Measurements from ENCODE around the gene PDF. TPM values are rescaled to one million over a fixed set of nuclear protein-coding genes. Genes with fewer than 3 reads are reported as not detected.

The PDF gene
- total and polyA plus RNA-seq, 2 of the 13 experiments (the other 11 are each of a cell fraction or from before 2014, with no cell fraction given): 12.4 to 48.8 TPM

DNA sequence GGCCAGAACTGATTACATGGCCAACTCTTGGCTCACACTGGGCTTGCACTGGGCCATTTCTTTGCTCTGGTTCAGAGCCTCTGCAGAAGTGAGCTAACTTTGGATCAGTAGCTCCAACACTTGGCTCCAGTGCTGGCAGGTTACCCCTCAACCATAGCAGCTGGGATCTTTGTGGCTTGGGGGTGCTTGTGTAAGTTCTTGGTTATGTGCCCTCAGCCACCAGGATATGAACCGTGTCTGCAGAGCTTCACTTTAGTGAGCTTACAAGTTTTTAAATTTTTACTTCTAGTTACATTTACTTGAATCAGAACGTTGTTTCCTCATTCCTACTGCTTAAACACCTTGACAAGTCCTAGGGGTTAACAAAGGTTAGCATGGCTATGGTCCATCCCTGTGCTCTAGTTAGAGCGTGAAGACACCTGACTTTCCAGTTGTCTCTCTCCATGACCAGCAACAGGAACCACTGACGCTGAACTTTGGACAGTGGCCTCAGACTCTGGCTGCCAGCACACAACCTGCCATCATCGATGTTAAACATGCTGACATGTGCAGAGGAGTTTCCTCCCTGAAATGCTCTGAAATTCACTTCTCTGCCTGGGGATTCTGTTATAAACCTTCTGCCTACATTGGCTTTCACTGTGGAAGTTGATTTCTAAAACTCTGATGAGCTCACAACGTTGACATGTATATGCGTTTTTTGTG is 4.1 kb downstream of the PDF start (continued):
- TF ChIP-seq MTF2 (CRISPR knock-in tag; IDR thresholded peaks at IDR 0.05; ENCODE audit: borderline replicate concordance): no peak
- TF ChIP-seq ARID5B (CRISPR knock-in tag; IDR thresholded peaks at IDR 0.05): peak; percentile 83
- TF ChIP-seq, protein P1, sequence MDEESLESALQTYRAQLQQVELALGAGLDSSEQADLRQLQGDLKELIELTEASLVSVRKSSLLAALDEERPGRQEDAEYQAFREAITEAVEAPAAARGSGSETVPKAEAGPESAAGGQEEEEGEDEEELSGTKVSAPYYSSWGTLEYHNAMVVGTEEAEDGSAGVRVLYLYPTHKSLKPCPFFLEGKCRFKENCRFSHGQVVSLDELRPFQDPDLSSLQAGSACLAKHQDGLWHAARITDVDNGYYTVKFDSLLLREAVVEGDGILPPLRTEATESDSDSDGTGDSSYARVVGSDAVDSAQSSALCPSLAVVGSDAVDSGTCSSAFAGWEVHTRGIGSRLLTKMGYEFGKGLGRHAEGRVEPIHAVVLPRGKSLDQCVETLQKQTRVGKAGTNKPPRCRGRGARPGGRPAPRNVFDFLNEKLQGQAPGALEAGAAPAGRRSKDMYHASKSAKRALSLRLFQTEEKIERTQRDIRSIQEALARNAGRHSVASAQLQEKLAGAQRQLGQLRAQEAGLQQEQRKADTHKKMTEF (CRISPR knock-in tag; IDR thresholded peaks at IDR 0.05): peak; percentile 59
- peak; percentile 45 for TF ChIP-seq ZNF781 (CRISPR knock-in tag; IDR thresholded peaks at IDR 0.05; ENCODE audit: borderline replicate concordance, not compliant biosample characterization)
- TF ChIP-seq ZNF564 (CRISPR knock-in tag; IDR thresholded peaks at IDR 0.05): no peak
- no peak for TF ChIP-seq HNRNPL (IDR thresholded peaks at IDR 0.05; ENCODE audit: low read depth, low read length)
- no peak for TF ChIP-seq ZNF3 (CRISPR knock-in tag; IDR thresholded peaks at IDR 0.05)
- TF ChIP-seq TFDP2 (CRISPR knock-in tag; IDR thresholded peaks at IDR 0.05): peak; percentile 71
- TF ChIP-seq MXD4 (CRISPR knock-in tag; IDR thresholded peaks at IDR 0.05): peak; percentile 69; the same call in 1 of the 2 replicates
- TF ChIP-seq YEATS2 (CRISPR knock-in tag; IDR thresholded peaks at IDR 0.05; ENCODE audit: borderline replicate concordance): peak; percentile 78; the same call in 1 of the 2 replicates
- no peak for TF ChIP-seq ZNF382 (CRISPR knock-in tag; IDR thresholded peaks at IDR 0.05; ENCODE audit: borderline replicate concordance)
- TF ChIP-seq DNMT1 (CRISPR knock-in tag; IDR thresholded peaks at IDR 0.05): no peak
- TF ChIP-seq, protein P2, sequence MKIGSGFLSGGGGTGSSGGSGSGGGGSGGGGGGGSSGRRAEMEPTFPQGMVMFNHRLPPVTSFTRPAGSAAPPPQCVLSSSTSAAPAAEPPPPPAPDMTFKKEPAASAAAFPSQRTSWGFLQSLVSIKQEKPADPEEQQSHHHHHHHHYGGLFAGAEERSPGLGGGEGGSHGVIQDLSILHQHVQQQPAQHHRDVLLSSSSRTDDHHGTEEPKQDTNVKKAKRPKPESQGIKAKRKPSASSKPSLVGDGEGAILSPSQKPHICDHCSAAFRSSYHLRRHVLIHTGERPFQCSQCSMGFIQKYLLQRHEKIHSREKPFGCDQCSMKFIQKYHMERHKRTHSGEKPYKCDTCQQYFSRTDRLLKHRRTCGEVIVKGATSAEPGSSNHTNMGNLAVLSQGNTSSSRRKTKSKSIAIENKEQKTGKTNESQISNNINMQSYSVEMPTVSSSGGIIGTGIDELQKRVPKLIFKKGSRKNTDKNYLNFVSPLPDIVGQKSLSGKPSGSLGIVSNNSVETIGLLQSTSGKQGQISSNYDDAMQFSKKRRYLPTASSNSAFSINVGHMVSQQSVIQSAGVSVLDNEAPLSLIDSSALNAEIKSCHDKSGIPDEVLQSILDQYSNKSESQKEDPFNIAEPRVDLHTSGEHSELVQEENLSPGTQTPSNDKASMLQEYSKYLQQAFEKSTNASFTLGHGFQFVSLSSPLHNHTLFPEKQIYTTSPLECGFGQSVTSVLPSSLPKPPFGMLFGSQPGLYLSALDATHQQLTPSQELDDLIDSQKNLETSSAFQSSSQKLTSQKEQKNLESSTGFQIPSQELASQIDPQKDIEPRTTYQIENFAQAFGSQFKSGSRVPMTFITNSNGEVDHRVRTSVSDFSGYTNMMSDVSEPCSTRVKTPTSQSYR (CRISPR knock-in tag; IDR thresholded peaks at IDR 0.05; ENCODE audit: borderline replicate concordance): no peak
- no peak for TF ChIP-seq ZBTB7B (CRISPR knock-in tag; IDR thresholded peaks at IDR 0.05)
- TF ChIP-seq HMG20B (CRISPR knock-in tag; conservative IDR thresholded peaks at IDR 0.05): no peak
- no peak for TF ChIP-seq SCMH1 (CRISPR knock-in tag; IDR thresholded peaks at IDR 0.05; ENCODE audit: borderline replicate concordance)
- TF ChIP-seq ELF1 (CRISPR knock-in tag; IDR thresholded peaks at IDR 0.05): no peak; the same call in 1 of the 2 replicates
- no peak for TF ChIP-seq ZNF766 (CRISPR knock-in tag; IDR thresholded peaks at IDR 0.05; ENCODE audit: borderline replicate concordance)
- 0 out of 2 replicates have a peak, but pooled peaks have one; percentile 36 for TF ChIP-seq ZNF563 (CRISPR knock-in tag; IDR thresholded peaks at IDR 0.05)
